Activated T-cell treated with anti-CD3 and anti-CD28 coated beads for 48 hours (primary cell): ENCODE measurements around the gene PLSCR3.

Experiments used
- DNase-seq: peaks from one replicate; pipeline ENCODE4 v3.0.0-alpha.2; 2020; ENCODE audit warnings: low read depth

PLSCR3 gene

DNA sequence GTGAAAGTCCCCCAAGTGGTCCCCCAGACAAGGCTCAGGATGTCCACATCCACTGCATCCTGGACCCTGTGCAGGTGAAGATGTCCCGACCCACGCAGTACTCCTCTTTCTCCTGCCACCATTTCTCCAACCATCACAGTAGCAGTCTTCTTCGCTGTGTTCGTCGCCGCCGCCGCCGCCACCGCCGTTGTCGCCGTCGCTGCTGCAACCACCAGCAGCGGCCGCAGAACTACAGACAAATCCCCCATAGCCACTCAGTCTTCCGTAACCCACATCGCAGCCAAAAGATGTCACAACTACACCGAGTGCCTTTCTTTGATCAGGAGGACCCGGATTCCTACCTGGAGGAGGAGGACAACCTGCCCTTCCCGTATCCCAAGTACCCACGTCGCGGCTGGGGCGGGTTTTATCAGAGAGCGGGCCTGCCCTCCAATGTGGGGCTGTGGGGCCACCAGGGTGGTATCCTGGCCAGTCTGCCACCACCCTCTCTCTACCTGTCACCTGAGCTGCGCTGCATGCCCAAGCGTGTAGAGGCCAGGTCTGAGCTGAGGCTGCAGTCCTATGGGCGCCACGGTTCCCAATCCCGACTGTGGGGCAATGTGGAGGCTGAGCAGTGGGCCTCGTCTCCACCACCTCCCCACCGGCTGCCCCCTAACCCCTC, 32.0 kb upstream of the PLSCR3 start:
- DNase-seq: no peak

DNA sequence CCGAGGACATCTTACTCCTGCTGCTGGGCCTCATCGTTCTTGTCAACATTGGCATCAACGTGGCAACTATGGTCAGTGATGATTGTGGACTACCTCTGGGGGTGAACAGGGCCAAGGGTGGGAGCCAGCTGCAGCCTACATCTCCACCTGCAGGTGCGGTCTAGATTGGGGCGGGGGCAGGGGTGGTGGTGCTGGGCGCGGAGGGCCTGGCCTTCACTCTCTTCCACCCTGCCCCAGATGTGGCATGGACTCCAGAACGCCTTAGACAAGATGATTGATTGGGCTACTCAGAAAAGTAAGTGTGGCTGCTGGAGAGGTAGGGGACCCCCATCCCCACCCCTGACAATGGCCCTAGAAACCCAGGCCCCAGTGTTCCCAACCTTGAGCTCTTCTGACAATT, 31.4 kb upstream of the PLSCR3 start:
- DNase-seq: no peak

- DNase-seq: no peak
Observed at GRCh38 chr17:7425316-7425715, 31.0 kb upstream of the PLSCR3 start, which contains the start of gene SPEM2. Gene SPEM2 (plus strand): TSS chr17:7425616. CDS start chr17:7425689, 73 bp downstream.

DNA sequence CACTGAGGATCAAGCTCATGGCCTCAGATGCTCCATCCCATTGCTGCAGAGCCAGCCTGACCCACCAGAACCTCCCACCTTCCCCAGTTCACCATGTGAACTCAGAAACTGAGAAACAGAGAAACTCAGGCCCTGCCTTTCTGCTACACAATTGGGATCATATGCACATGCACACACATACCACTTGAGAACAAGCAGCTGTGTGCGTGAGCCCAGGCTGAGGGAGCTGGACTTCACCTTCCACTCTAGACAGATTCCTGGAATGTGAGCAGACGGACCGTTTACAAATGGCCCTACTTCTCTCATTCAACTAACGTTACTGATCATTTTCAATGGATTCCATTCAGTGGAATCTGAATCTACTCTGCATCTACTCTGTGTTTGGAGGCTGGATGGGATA, 29.4 kb upstream of the PLSCR3 start:
- DNase-seq: no peak

DNA sequence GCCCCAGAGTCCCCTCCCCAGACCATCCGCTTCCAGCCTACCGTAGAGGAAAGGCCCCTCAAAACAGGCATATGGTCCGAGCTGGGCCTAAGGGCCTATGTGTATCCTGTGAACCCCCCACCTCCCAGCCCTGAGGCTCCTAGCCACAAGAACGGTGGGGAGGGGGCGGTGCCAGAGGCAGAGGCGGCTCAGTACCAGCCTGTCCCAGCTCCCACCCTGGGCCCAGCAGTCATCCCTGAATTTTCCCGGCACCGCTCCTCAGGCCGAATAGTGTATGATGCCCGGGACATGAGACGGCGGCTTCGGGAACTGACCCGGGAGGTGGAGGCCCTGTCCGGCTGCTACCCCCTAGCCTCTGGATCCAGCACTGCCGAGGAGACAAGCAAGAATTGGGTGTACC, 26.9 kb upstream of the PLSCR3 start:
- no peak for DNase-seq

GRCh38 chr17:7419819-7420610, 25.7 kb upstream of the PLSCR3 start, which contains the start of gene SPEM1:
Gene SPEM1 (plus strand): TSS chr17:7420324. CDS start chr17:7420385, 61 bp downstream.
- no peak for DNase-seq

DNA sequence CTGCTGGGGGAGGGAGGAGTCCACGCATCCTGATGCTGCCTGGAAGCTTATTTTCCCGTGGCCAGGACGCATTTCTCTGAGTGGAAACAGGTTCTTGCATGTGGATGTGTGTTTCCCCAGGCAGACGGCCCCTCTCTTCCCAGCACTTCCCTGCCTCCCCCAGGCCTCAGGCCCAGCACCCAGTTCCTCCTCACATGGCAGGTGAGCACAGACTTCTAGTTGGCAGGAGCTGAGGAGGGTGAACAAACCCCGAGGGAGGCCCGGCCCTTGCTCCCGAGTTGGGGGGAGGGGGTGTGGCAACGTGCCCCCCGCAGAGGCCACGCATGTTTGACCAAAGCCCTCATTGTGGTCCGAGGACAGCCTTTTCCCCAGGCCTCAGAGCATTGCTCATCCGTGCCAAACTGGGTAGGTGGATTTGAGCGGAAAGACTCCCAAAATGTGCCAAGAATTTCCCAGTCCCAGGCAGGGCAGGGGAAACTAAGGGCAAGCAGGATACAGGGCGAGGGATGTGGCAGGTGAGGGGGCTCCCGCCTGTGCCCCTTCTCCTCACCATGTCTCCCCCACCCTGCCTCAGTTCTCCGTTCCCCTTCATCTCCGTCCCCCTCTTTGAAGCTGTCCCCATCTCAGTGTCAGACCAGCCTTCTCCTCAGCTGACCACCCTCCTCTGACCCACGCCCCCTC, 24.3 kb upstream of the PLSCR3 start:
- DNase-seq: no peak

GRCh38 chr17:7417056-7417655, 22.8 kb upstream of the PLSCR3 start:
- no peak for DNase-seq

GRCh38 chr17:7416323-7416722, 22.0 kb upstream of the PLSCR3 start:
- DNase-seq: no peak

- DNase-seq: no peak
Observed at GRCh38 chr17:7415784-7416183, 21.5 kb upstream of the PLSCR3 start.

- no peak for DNase-seq
Observed at GRCh38 chr17:7414837-7415236, 20.5 kb upstream of the PLSCR3 start.

- no peak for DNase-seq
Observed at GRCh38 chr17:7413346-7413985, 19.1 kb upstream of the PLSCR3 start.

DNA sequence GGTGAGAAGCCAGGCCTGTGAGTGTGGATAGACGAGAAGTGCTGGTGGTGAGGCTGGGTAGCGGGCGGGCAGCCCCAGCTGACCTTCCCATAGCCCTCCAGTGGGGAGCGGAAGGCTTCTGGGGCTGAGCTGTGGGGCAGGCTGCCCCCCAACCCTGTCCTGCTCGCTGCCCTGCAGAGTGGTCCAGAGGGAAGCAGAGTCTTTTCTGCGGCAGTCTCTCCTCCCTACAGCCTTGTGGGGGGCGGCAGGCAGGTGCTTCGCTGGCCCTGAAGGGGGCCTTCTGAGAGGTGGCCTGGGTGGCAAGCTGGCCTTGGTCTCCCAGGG, 17.1 kb upstream of the PLSCR3 start:
- DNase-seq: no peak

GRCh38 chr17:7410634-7411426, 16.5 kb upstream of the PLSCR3 start:
- DNase-seq: no peak

GRCh38 chr17:7409716-7410115, 15.4 kb upstream of the PLSCR3 start:
- no peak for DNase-seq

GRCh38 chr17:7408863-7409262, 14.5 kb upstream of the PLSCR3 start:
- DNase-seq: no peak

- no peak for DNase-seq
Observed at GRCh38 chr17:7408252-7408727, 14.0 kb upstream of the PLSCR3 start.

DNA sequence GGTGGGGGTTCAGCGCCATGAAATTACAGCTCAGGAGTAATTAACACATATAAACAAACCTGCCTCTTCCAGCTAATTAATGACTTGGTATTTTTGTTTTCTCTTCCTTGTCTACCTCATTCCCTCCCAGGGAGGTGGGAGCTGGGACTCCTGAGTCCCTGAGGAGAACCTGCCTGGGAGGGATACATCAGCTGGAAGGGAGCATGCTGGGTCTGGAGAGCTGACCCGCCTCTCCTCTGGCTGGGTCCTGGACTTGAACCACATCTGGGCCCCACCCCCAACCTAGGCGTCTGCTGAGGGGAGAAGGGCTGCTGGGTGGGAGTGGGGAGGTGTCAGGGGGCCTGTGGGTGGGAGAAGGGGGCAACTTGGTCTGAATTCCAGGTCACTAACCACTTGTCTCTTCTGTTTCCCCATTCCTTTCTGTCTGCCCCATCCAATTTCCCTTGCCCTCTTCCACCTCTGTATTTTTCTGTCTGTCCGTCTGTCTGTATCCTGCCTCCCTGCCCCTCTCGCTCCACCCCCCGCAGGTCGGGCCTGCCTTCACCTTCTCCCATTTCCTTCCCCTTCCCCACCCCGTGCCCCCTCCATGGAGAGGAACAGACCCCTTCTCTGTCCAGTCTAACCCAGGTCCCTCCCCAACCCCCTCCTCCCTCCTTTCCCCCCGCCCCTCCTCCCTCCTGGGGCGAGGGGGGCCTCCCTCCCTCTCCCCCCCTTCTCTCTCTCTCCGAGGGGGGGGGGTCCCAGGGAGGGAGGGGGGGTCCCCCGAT, 13.3 kb upstream of the PLSCR3 start, which contains the start of gene NLGN2:
Gene NLGN2 (plus strand): TSS at position 361 of the 767 bp plus-strand sequence. CDS start 411 bp downstream, outside the sequence.
- DNase-seq: no peak

GRCh38 chr17:7407082-7407481, 12.8 kb upstream of the PLSCR3 start:
- no peak for DNase-seq

DNA sequence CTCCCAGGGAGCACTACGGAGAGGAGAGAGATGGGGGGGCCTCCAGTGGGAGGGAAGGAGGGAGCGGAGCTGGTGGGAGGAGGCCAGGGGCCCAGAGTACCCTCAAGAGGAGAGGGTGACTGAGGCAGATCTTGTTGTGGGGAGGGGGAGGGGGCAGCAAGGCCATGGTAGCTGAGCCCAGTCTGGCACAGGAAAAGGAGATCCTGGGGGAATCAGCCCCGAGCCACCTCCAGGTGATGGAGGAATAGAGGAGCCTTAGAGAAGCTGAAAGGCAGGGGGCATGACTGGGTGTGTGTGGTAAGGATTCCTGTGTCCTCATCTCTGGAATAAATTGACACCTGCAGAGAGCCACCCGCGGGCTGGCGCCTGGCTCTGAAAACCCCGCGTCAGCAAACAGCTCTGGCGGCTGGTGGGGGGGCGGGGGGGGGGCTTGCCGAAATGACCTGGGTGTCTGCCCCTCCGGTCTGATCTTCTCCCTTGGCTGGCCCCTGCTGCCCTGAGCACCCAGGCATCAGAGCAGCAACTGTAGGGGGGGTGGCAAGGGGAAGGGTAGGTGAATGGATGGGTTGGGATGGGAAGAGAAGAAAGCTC, 12.0 kb upstream of the PLSCR3 start:
- DNase-seq: no peak
